Endothelial cell of umbilical vein (primary cell): ENCODE data around the gene CBX4. TPM values are rescaled to one million over a fixed set of nuclear protein-coding genes. Genes with fewer than 3 reads are reported as not detected.

Experiments used
- BruUV-seq: library from RNA; stranded (reverse); fragments of 400-500 nt; replicated peaks from 2 replicates; lab custom pipeline; 2021; lab: Mats Ljungman, UMichigan
- CTCF ChIA-PET: fragments of 300-600, 350-600 bp; sonication (Branson Sonifier 250); formaldehyde crosslinking; loops from one replicate; lab custom pipeline; 2021; ENCODE audit warnings: antibody characterized with exemption, inconsistent platforms; lab: Charles Lee
- POLR2A ChIA-PET: fragments of 300-600, 350-600 bp; sonication (Branson Sonifier 250); formaldehyde crosslinking; loops from one replicate; lab custom pipeline; 2021; ENCODE audit warnings: antibody characterized with exemption, inconsistent platforms; lab: Charles Lee
- DNase-seq: peaks from one replicate; pipeline ENCODE4 v3.0.0-alpha.2; 2011; ENCODE audit warnings: low read depth, low spot score
- FAIRE-seq: peaks from 2 replicates; lab custom pipeline; 2011; peaks lifted over from hg19 to GRCh38; lab: Jason Lieb, UNC
- H2AFZ ChIP-seq: 2 replicates; pipeline ENCODE4 v1.6.0; 2012; ENCODE audit warnings: low read depth, low read length, control low read depth, inconsistent platforms
- H3K27ac ChIP-seq: 2 replicates; pipeline ENCODE4 v1.5.1; 2011; ENCODE audit warnings: low read depth, mild to moderate bottlenecking, control low read depth, low read length, moderate library complexity; ENCODE audit not compliant: insufficient read depth
- H3K27me3 ChIP-seq, 2 experiments: 2 replicates each; pipeline versions ENCODE4 v1.6.0 to v1.6.1; 2011; ENCODE audit warnings: low read length in 2 of 2, mixed read lengths in 1 of 2; ENCODE audit not compliant: control insufficient read depth in 2 of 2, insufficient read depth in 2 of 2
- H3K36me3 ChIP-seq, 2 experiments: 2 replicates in 1 of 2; 3 replicates in 1 of 2; pipeline ENCODE4 v1.5.1; 2011; ENCODE audit warnings: low read length in 2 of 2, mild to moderate bottlenecking in 1 of 2, moderate library complexity in 1 of 2; ENCODE audit not compliant: control insufficient read depth in 2 of 2, insufficient read depth in 2 of 2; ENCODE audit errors: extremely low read depth in 1 of 2
- H3K4me1 ChIP-seq: 3 replicates; pipeline ENCODE4 v1.5.1; 2011; ENCODE audit warnings: mild to moderate bottlenecking, low read length; ENCODE audit not compliant: control insufficient read depth, insufficient read depth; ENCODE audit errors: extremely low read depth
- H3K4me2 ChIP-seq: 2 replicates; pipeline ENCODE4 v1.6.1; 2011; ENCODE audit warnings: low read length, control low read depth, mixed read lengths; ENCODE audit not compliant: insufficient read depth
- H3K4me3 ChIP-seq, 3 experiments: fragments of 200-600 bp in 1 of 3; sonication (generic), shearing (Covaris generic) in 1 of 3; replicated peaks in 1 of 3; 2 replicates each; pipeline ENCODE4 v1.5.1; 2011 to 2016; ENCODE audit warnings: control low read depth in 3 of 3, low read length in 3 of 3, mild to moderate bottlenecking in 2 of 3, inconsistent platforms in 1 of 3, low read depth in 1 of 3, moderate library complexity in 1 of 3; ENCODE audit not compliant: insufficient read depth in 1 of 3
- H3K79me2 ChIP-seq: 2 replicates; pipeline ENCODE4 v1.6.0; 2012; ENCODE audit warnings: low read length, inconsistent platforms; ENCODE audit not compliant: control insufficient read depth, insufficient read depth
- H3K9ac ChIP-seq: replicated peaks from 2 replicates; pipeline ENCODE3; 2011; ENCODE audit warnings: low read length, control low read depth; ENCODE audit not compliant: insufficient read depth; ENCODE audit errors: extremely low read depth
- H3K9me1 ChIP-seq: replicated peaks from 3 replicates; pipeline ENCODE4 v1.6.0; 2011; ENCODE audit warnings: mild to moderate bottlenecking, low read length; ENCODE audit not compliant: control insufficient read depth, insufficient read depth; ENCODE audit errors: extremely low read depth
- H3K9me3 ChIP-seq: replicated peaks from 2 replicates; pipeline ENCODE4 v1.5.1; 2012; ENCODE audit warnings: low read length, inconsistent platforms; ENCODE audit not compliant: control insufficient read depth, insufficient read depth
- H4K20me1 ChIP-seq: replicated peaks from 2 replicates; pipeline ENCODE3; 2011; ENCODE audit warnings: mild to moderate bottlenecking, low read length; ENCODE audit not compliant: control insufficient read depth, insufficient read depth; ENCODE audit errors: extremely low read depth
- CTCF ChIP-seq, 2 donors: IDR thresholded peaks; 1 replicate in 1 of 2; 2 replicates in 1 of 2; pipeline ENCODE4 v1.5.1; 2011; ENCODE audit warnings: low read length in 2 of 2, mild to moderate bottlenecking in 2 of 2, moderate library complexity in 2 of 2, control low read depth in 1 of 2, inconsistent platforms in 1 of 2, low read depth in 1 of 2; ENCODE audit not compliant: insufficient read depth in 1 of 2; ENCODE audit errors: extremely low read depth in 1 of 2
- MAX ChIP-seq: IDR thresholded peaks from 2 replicates; pipeline ENCODE4 v1.6.1; 2011; ENCODE audit not compliant: insufficient read depth, insufficient read length
- POLR2A ChIP-seq: IDR thresholded peaks from 2 replicates; pipeline ENCODE4 v1.6.1; 2012; ENCODE audit warnings: low read depth, mild to moderate bottlenecking, control low read depth, low read length
- POLR2AphosphoS5 ChIP-seq: IDR thresholded peaks from 2 replicates; pipeline ENCODE4 v1.6.1; 2012; ENCODE audit warnings: low read depth, mild to moderate bottlenecking, control low read depth, low read length, moderate library complexity; ENCODE audit not compliant: insufficient read depth
- dilution Hi-C: fragments of 300-500 bp; cut with MboI; formaldehyde crosslinking; loops from one replicate; pipeline ENCODE4 v1.15.0; 2019; ENCODE audit warnings: low sequenced_read_pairs; ENCODE audit not compliant: extremely low pct_ligation_motif_present
- intact Hi-C: fragments of 100-400 bp; cut with micrococcal nuclease; formaldehyde crosslinking; loops from one replicate; pipeline ENCODE4 v1.10.0; 2022
- polyA plus RNA-seq, 4 experiments: library from polyadenylated mRNA; depleted of rRNA in 3 of 4; stranded (reverse) in 3 of 4; unstranded in 1 of 4; fragments of >200 nt; gene quantifications; 2 replicates each; pipeline versions ENCODE4 v1.2.1 to v1.2.3, GENCODE V29; 2011 to 2012; ENCODE audit warnings: missing spikeins in 1 of 4
- total RNA-seq: library from RNA; stranded (reverse); gene quantifications from 2 replicates; pipeline ENCODE4 v1.2.3, GENCODE V29; 2021

CBX4 gene
- total and polyA plus RNA-seq, 2 donors (not counting 3 experiments of a cell fraction or from before 2014, with no cell fraction given), result 7.0 to 12.3 TPM

DNA sequence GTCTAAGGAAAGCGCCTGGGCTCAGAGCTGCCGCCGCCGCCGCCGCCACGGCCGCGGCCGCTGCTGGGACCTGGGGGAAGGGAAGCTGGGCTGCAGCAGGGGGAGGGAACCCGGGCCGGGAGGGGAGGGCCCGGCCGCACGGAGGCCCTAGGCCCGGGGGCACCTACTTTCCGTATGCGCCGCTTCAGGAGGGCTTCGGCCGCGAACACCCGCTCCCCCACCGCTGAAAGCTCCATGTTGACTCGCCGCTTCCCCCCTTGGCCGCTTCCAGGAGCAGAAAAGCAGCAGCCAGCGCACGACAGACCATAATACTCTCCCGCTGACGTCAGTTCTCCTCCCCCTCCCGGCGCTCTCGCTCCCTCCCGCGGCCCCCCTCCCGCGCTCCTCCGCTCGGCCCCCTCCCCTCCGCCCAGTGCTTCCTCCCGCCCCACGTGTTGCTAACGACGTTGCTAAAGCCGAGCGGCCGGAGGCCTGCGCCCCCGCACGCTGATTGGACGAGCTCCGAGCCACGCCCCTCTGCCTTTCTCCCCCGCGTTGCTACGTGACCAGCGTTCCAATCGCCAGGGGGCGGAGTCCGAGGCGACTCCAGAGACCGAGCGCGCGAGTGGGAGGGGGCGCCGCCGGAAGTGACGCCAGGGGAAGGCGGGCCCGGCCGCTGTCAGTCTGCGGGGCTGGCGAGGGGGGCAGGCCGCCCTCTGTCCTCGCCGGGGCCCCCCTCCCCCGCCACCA, 42.3 kb downstream of the CBX4 start, which contains the start of gene CBX8:
TSS of gene CBX8 (minus strand) at position 315 of the 729 bp plus-strand sequence. CDS start at position 236, 79 bp downstream.
- TF ChIP-seq POLR2AphosphoS5 (peak; percentile 18), MAX (peak; percentile 81), POLR2A (peak; percentile 53), CTCF (IDR thresholded peaks at IDR 0.05; ENCODE audit: extremely low read depth in 1 of 2, insufficient read depth in 1 of 2, low read depth in 1 of 2, low read length in 2 of 2) (no peak)
- Histone ChIP-seq H3K9me3 (no peaks in the 10 kb centered on the region), H3K9ac (peak within 1 kb of the TSS; percentile 62), H3K36me3 (no peaks in the 10 kb centered on the region), H3K27me3 (peaks cover 40 to 60% of the 10 kb centered on the region in 2 experiments), H4K20me1 (no peaks in the 10 kb centered on the region), H3K4me1 (peaks cover 19% of the 10 kb centered on the region), H3K4me2 (peak within 1 kb of the TSS; percentile 68), H3K27ac (peak within 1 kb of the TSS; percentile 36), H2AFZ (peak within 1 kb of the TSS; percentile 74), H3K4me3 (peak within 1 kb of the TSS; percentile 41 to 79 (median 43)), H3K9me1 (no peaks in the 10 kb centered on the region), H3K79me2 (no peaks in the 10 kb centered on the region)
- dilution Hi-C loops (no loop called here), intact Hi-C loops (loop anchor here (1.0 to 2.0 kb wide), 4 partner anchors 16 to 192 kb away; partner anchors contain the start of genes CBX2 and CBX4)
- ChIA-PET CTCF (interaction anchor here (0.7 to 3.2 kb wide), 15 partner anchors 10 to 304 kb away, joined by 3 to 20 read pairs (median 5); partner anchors contain the start of genes CBX4 and GAA), POLR2A (interaction anchor here (0.6 to 1.0 kb wide), 6 partner anchors 11 to 168 kb away, joined by 3 to 6 read pairs (median 4); partner anchors contain the start of gene CBX4)
- FAIRE-seq (peak; percentile 99), DNase-seq (peak; percentile 99)
- BruUV-seq, result no TSS peak
